HG03060 (cell line): ENCODE results near the gene KLHL14.
"Not testable (repeated sequence)": the region's sequence is repeated elsewhere in the genome, so short reads cannot be mapped to it uniquely, and the experiment has no call there.

ENCODE experiments used
- ATAC-seq: cut with Tn5 transposase; IDR thresholded peaks from one replicate; pipeline ENCODE4 v1.9.1; 2021; ENCODE audit warnings: low read depth, moderate number of reproducible peaks; ENCODE audit not compliant: unreplicated experiment

Gene KLHL14

DNA sequence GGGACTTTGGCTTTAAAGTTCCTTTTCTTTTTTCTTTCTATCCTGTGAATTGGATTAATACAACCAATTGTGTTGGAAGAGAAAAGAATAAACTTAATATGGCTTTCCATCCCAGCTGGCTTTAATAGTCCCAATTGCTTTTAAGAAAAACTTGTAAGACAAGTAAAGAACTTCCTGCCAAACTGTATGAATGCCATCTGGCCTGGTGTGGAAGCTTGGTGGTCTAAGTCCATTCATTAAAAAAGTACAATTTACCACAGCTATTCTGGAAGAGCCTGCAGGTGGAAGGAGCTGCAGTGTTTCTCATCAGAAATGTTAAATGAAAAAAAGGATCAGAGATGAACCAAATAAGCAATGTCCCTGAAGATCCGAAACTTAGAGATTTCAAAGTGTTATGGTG is 103.9 kb downstream of the KLHL14 start:
- ATAC-seq: no peak

DNA sequence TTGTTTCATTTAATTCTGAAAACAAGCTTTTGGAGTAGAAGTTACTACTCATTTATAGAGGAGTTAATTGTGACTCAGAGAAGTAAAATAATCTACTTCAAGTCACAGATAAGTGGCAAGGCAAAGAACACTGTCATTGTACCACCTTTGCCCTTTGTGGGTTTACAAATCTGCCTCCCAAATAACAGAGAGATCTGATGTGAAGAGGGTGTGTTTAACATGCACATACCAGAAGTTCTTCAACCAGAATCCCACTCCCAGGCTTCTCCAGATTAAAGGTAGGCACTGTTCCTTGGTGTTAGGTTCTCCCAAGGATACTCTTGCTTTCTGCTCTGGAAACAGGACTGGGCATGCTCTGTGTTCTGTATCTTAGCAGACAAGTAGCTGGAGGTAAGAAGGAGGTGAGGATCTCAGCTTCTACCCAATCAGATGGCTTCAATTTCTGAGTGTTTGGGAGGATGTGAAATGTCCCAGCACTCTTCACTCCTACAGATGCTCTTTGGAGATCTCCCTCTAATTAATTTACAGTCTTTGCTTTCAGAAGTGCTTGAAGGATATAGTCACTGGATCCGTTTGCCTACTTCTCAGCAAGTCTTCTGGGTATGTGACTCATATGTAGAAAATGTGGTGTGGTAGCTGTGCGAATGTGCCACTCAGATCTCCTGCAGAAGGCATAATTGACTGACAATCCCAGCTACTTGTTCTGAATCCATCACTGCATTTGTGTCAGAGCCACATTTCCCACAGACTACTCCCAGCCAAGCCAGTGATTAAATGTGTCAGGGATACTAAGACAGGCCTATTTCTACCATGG is 111.1 kb downstream of the KLHL14 start:
- no peak for ATAC-seq

DNA sequence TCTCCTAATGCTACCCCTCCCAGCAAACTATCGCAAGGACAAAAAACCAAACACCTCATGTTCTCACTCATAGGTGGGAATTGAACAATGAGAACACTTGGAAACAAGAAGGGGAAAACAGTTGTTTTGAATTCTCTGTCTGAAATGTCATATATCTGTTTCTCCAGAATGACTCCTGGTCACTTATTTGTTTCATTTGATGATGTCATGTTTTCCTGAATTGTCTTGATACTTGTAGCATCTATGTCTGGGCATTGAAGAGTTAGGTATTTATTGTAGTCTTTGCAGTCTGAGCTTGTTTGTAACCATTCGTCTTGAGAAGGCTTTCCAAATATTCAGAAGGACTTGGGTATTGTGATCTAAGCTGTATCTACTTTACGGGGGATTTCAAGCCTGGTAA is 118.3 kb downstream of the KLHL14 start:
- not testable (repeated sequence) for ATAC-seq

DNA sequence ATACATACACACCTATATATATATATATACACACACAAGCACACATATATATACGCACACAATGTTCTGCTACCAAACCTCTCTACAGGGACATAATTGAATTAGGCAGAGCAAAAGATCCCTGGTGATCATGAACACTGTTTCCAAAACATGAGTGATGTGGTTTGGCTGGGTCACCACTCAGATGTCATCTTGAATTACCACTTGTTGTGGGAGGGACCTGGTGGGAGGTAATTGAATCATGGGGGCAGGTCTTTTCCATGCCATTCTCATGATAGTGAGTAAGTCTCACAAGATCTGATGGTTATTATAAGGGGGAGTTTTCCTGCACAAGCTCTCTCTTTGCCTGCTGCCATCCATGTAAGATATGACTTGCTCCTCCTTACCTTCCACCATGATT is 135.2 kb downstream of the KLHL14 start:
- ATAC-seq: not testable (repeated sequence)

DNA sequence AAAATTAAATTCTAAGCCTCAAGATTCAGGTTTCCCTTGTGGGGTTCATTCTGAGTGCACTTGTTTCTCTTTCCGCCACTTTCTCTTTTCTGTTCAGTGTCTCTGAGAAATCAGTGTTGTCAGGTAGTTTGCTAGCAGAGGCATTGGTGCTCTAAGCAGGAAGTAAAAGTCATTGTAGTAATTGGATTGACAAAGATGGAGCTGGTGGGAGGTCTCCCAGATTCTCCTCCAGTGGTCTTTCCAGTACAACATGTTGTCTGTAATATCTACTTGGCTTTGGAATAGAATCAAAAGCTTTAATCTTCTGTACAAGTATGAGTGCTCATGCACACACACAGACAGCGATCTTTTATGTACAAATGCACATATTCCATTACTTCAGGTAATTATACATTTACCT is 135.6 kb downstream of the KLHL14 start:
- no peak for ATAC-seq

DNA sequence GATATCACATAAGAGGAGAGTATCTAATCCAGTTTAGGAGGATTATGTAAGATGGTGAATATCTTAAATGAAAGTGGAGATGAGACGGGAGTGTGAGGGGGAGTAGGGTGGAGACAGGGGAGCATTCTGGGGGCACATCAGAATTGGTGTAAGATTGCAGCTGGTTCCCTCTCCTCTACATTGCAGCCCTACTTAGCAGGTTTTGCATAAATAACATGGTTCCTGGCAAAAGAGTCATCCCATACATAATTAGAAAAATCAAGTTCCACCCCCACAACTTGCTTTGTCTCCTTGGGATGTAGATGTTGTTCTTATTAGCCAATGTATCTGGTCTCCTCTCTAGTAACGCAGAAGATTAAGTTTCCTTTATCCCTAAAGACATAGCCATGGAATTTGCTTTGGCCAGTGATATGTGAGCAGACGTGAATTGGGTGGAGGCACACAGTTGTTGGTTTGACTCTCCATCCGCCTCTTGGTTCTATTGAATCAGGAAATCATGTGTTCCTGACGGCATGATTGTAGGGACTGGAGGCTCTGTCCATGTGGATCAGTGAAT is 137.9 kb downstream of the KLHL14 start:
- ATAC-seq: no peak

DNA sequence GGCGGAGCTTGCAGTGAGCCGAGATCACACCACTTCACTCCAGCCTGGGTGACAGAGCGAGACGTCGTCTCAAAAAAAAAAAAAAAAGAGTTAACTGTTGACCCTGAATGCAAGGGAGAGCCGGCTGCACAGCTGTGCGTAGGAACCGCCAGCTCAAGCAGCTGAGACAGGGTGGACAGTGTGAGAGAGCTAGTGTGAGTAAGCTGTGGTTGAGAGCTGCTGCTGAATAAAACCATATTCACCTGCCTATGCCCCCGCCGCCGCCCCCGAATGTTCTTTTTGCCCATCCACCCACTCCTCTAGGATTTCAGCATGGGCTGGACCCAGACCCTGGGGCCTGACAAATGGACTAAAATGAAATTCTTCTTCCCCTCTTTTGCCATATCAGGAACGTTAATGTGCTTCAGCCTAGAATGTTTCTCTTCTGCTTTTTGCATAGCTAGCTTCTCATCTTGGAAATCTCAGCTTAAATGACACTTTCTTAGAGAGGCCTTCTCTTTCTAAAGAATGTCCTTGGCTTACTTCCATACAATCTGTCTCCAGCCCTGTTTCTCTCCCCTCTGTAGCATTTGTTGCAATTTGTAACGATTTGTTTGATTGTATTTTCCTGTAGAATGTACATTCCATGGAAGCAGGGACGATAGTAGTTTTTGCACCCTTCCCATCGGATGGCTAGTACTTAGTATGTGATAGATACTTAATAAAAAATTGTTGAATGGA is 142.7 kb downstream of the KLHL14 start:
- ATAC-seq: no peak

DNA sequence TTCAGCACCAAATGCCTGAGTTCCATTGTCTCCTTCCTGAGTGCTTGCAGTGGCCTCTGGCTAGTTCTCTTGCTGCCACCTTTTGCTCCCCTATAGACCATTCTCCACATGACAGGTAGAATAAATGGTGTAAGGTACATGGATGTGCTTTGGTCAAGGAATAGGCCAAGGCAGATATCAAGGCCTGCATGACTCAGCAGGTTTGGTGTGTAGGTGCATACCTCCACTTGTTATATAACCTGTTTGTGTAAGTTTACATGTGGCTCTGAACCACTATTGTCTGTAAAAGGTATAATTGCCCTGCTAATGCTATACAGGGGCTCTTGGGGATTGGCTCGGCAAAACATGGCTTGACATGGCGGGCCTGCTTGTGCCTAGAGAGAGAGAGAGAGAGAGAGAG is 143.5 kb downstream of the KLHL14 start:
- no peak for ATAC-seq

DNA sequence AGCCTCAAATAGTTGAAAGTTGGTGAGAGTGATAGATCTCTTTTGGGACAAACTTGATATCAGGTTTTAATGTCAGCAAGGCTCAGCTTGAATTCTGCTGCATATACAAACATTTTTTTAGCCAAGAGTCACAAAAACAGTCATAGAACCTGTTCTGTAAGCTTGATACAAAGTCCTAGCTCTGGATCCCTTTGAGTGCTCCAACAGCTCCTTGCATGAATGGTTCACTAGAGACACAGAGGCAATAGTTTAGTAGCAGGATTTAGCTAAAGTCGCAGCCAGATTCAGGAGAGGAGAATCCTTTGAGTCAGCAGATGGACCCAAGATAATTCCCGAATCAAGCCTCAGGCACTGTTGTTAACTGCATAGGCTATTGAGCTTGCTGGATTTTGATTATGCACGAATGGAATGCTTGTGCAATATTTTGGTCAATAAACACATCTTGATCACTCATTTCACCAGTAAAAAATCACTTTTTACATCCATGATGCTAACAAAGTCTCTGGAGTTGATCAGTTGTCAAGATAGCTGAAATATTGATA is 148.6 kb downstream of the KLHL14 start:
- ATAC-seq: no peak

DNA sequence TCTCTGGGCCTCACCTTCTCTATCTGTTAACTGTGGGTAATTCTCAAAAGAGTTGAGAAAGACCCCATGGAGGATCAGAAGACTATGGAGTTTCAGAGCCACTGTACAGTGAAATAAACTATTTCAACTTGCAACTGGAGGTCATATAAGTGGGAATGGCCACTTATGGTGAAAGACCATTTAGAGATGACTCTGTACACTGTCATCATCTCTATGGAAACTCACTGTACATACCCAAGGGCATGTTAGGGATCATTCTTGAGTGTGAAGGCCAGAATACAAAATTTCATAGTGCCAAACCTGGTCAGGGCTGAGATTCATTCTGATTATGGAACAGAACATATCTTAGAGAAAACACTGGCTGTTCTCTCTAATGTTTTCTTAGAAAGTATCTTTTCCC is 149.3 kb downstream of the KLHL14 start:
- no peak for ATAC-seq
